GM12878 (cell line): ENCODE measurements around the gene WNT11. TPM values are rescaled to one million over a fixed set of nuclear protein-coding genes. Genes with fewer than 3 reads are reported as not detected.

Experiments
- ATAC-seq: fragments of 200-7000 bp; cut with Tn5 transposase; 3 replicates; pipeline ENCODE4 v1.9.1; 2020; ENCODE audit warnings: mild to moderate bottlenecking, moderate library complexity
- BruUV-seq: library from RNA; stranded (reverse); fragments of 400-500 nt; replicated peaks from 2 replicates; lab custom pipeline; 2021; lab: Mats Ljungman, UMichigan
- CTCF ChIA-PET: fragments of 300-600 bp; sonication (Branson Sonifier 250); formaldehyde crosslinking; extraction: SDS; loops from one replicate; lab custom pipeline; 2021; ENCODE audit warnings: inconsistent platforms; lab: Yijun Ruan, JAX
- POLR2A ChIA-PET: fragments of 350-600 bp; formaldehyde crosslinking; extraction: SDS; loops from one replicate; lab custom pipeline; 2021; ENCODE audit warnings: inconsistent platforms; lab: Charles Lee
- RAD21 ChIA-PET: fragments of 300-600 bp; sonication (Branson Sonifier 250); formaldehyde crosslinking; loops from one replicate; lab custom pipeline; 2023; ENCODE audit warnings: antibody characterized with exemption; ENCODE audit not compliant: unreplicated experiment; lab: Charles Lee
- SMC1A ChIA-PET: fragments of 300-600 bp; sonication (Branson Sonifier 250); formaldehyde crosslinking; loops from one replicate; lab custom pipeline; 2023; ENCODE audit not compliant: unreplicated experiment, uncharacterized antibody; lab: Charles Lee
- DNase-seq: peaks from one replicate; pipeline ENCODE4 v3.0.0-alpha.2; 2011; ENCODE audit warnings: low read depth, low spot score
- FAIRE-seq: peaks from 3 replicates; lab custom pipeline; 2011; peaks lifted over from hg19 to GRCh38; lab: Jason Lieb, UNC
- H2AFZ ChIP-seq: 2 replicates; pipeline ENCODE4 v1.6.0; 2011; ENCODE audit warnings: low read depth, low read length, control low read depth; ENCODE audit not compliant: control insufficient read depth
- H3K27ac ChIP-seq: 2 replicates; pipeline ENCODE4 v1.5.1; 2011; ENCODE audit warnings: control low read depth; ENCODE audit not compliant: control insufficient read depth, insufficient read depth
- H3K27me3 ChIP-seq, 2 experiments: replicated peaks in 1 of 2; 2 replicates each; pipeline versions ENCODE4 v1.6.0 to v1.6.1; 2011; ENCODE audit warnings: low read length in 1 of 2; ENCODE audit not compliant: control insufficient read depth in 2 of 2, insufficient read depth in 2 of 2
- H3K36me3 ChIP-seq, 2 experiments: 2 replicates each; pipeline ENCODE4 v1.5.1; 2011; ENCODE audit warnings: low read length in 1 of 2; ENCODE audit not compliant: control insufficient read depth in 2 of 2, insufficient read depth in 2 of 2
- H3K4me1 ChIP-seq: 2 replicates; pipeline ENCODE4 v1.6.1; 2011; ENCODE audit warnings: mild to moderate bottlenecking, low read length, moderate library complexity, mixed read lengths; ENCODE audit not compliant: control insufficient read depth, insufficient read depth
- H3K4me2 ChIP-seq: 2 replicates; pipeline ENCODE4 v1.6.0; 2011; ENCODE audit warnings: control low read depth; ENCODE audit not compliant: control insufficient read depth, insufficient read depth
- H3K4me3 ChIP-seq: fragments of 200-600 bp; sonication (generic); 2 replicates; pipeline ENCODE4 v1.5.1; 2016
- H3K79me2 ChIP-seq: 2 replicates; pipeline ENCODE4 v1.6.0; 2011; ENCODE audit warnings: low read length; ENCODE audit not compliant: control insufficient read depth, insufficient read depth
- H3K9ac ChIP-seq: 2 replicates; pipeline ENCODE4 v1.8.0; 2011; ENCODE audit warnings: low read length, control low read depth, mixed read lengths; ENCODE audit not compliant: control insufficient read depth, insufficient read depth
- H3K9me3 ChIP-seq: replicated peaks from 3 replicates; pipeline ENCODE4 v1.5.1; 2011; ENCODE audit warnings: mild to moderate bottlenecking, low read length; ENCODE audit not compliant: control insufficient read depth, insufficient read depth
- H4K20me1 ChIP-seq: 2 replicates; pipeline ENCODE4 v1.6.0; 2011; ENCODE audit not compliant: control insufficient read depth, insufficient read depth
- GATAD2B ChIP-seq: fragments of 450-650 bp; conservative IDR thresholded peaks from 2 replicates; pipeline ENCODE4 v1.6.1; 2017; ENCODE audit warnings: low read depth, mild to moderate bottlenecking, moderate library complexity
- RAD21 ChIP-seq: IDR thresholded peaks from 2 replicates; pipeline ENCODE4 v1.6.1; 2011; ENCODE audit warnings: mild to moderate bottlenecking, low read depth, low read length, moderate library complexity; ENCODE audit not compliant: insufficient read depth
- RCOR1 ChIP-seq: conservative IDR thresholded peaks from 2 replicates; pipeline ENCODE4 v1.6.1; 2012; ENCODE audit warnings: low read depth, low read length, improper control_type of control experiment
- SRF ChIP-seq, 2 experiments: IDR thresholded peaks; 2 replicates each; pipeline ENCODE4 v1.6.1; 2011; ENCODE audit warnings: low read depth in 2 of 2, low read length in 2 of 2, mild to moderate bottlenecking in 1 of 2, moderate library complexity in 1 of 2
- SUPT20H ChIP-seq: IDR thresholded peaks from 2 replicates; pipeline ENCODE4 v1.6.1; 2011; ENCODE audit warnings: low read depth, mild to moderate bottlenecking, low read length, moderate library complexity, borderline replicate concordance; ENCODE audit not compliant: control insufficient read depth
- WGBS: methylation state at CpG from one replicate; pipeline ENCODE4 v1.1.6; 2016; ENCODE audit warnings: low lambda C conversion rate; ENCODE audit not compliant: insufficient replicate concordance, insufficient coverage; ENCODE audit errors: missing lambda C conversion rate; 5-methylcytosine and 5-hydroxymethylcytosine counted together
- in situ Hi-C: fragments of 300-500 bp; cut with MboI; formaldehyde crosslinking; loops from 9 replicates; pipeline ENCODE4 v1.14.3; 2018; ENCODE audit warnings: mixed read lengths
- intact Hi-C: fragments of 100-400 bp; cut with micrococcal nuclease; formaldehyde crosslinking; loops from one replicate; pipeline ENCODE4 v1.14.2; 2022; ENCODE audit not compliant: unreplicated experiment
- polyA plus RNA-seq, 11 experiments: library from polyadenylated mRNA; depleted of rRNA in 4 of 11; unstranded in 6 of 11; stranded (reverse) in 5 of 11; fragments of >200 nt; fragmentation: Nextera tagmentation in 4 of 11; fragmentation: Illumina TruSeq in 1 of 11; extraction: Ambion mirVana in 4 of 11; extraction: Trizol in 1 of 11; gene quantifications; 1 replicate in 1 of 11; 2 replicates in 10 of 11; pipeline versions ENCODE4 v1.2.1 to v1.2.3, GENCODE V29; 2011 to 2016; ENCODE audit warnings: inconsistent platforms in 2 of 11, missing spikeins in 2 of 11, low read depth in 1 of 11
- total RNA-seq, 4 experiments: library from RNA; depleted of rRNA in 3 of 4; stranded (reverse); fragments of >200 nt in 3 of 4; fragmentation: Illumina TruSeq in 1 of 4; extraction: Trizol in 1 of 4; gene quantifications; 2 replicates each; pipeline versions ENCODE4 v1.2.1 to v1.2.3, GENCODE V29; 2013 to 2021
- TF ChIP-seq, protein P1 (sequence below): fragments of 450-650 bp; formaldehyde crosslinking; IDR thresholded peaks from 2 replicates; pipeline ENCODE4 v1.4.0; 2022; ENCODE audit warnings: mild to moderate bottlenecking, moderate library complexity
- TF ChIP-seq, protein P2 (sequence below): fragments of 450-650 bp; formaldehyde crosslinking; IDR thresholded peaks from 2 replicates; pipeline ENCODE4 v1.4.0; 2020; ENCODE audit warnings: mild to moderate bottlenecking, moderate library complexity

The WNT11 gene
- total and polyA plus RNA-seq, 10 of the 15 experiments (the other 5 are each of a cell fraction or from before 2014, with no cell fraction given) = 0.05 to 0.19 TPM; not detected in 8

DNA sequence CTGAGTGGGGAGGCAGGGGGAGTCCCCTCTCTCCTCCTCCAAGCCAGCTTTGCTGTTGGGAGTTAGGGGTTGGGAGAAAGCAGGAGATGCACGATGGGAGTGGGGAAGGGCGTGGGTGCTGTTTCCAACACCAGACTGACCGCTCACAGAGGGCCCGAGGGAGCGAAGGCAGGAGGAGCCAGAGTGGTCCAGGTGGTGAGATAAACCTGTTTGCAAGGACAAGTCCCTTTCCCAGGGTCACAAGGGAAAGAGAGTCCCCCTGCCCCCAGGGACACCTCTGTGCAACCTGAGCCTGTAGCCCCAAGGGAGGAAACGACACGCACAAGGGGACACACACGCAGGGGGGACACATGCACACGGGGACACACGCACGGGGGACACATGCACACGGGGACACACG, 42.2 kb downstream of the WNT11 start:
- H3K4me2 ChIP-seq = no peak overlapping the region
- no peaks in the 10 kb centered on the region for H4K20me1 ChIP-seq
- H3K36me3 ChIP-seq = no peaks in the 10 kb centered on the region
- H3K27me3 ChIP-seq = no peaks in the 10 kb centered on the region; a peak in 1 of 4 replicates
- TF ChIP-seq GATAD2B (no peak), RAD21 (no peak), SRF (IDR thresholded peaks at IDR 0.05; ENCODE audit: low read depth in 2 of 2, low read length in 2 of 2) (no peak), SUPT20H (no peak), RCOR1 (no peak)
- TF ChIP-seq, protein P1, sequence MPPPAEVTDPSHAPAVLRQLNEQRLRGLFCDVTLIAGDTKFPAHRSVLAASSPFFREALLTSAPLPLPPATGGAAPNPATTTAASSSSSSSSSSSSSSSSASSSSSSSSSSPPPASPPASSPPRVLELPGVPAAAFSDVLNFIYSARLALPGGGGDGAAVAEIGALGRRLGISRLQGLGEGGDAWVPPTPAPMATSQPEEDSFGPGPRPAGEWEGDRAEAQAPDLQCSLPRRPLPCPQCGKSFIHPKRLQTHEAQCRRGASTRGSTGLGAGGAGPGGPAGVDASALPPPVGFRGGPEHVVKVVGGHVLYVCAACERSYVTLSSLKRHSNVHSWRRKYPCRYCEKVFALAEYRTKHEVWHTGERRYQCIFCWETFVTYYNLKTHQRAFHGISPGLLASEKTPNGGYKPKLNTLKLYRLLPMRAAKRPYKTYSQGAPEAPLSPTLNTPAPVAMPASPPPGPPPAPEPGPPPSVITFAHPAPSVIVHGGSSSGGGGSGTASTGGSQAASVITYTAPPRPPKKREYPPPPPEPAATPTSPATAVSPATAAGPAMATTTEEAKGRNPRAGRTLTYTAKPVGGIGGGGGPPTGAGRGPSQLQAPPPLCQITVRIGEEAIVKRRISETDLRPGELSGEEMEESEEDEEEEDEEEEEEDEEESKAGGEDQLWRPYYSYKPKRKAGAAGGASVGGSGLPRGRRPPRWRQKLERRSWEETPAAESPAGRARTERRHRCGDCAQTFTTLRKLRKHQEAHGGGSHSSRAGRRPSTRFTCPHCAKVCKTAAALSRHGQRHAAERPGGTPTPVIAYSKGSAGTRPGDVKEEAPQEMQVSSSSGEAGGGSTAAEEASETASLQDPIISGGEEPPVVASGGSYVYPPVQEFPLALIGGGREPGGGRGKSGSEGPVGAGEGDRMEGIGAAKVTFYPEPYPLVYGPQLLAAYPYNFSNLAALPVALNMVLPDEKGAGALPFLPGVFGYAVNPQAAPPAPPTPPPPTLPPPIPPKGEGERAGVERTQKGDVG (CRISPR knock-in tag) = no peak
- TF ChIP-seq, protein P2, sequence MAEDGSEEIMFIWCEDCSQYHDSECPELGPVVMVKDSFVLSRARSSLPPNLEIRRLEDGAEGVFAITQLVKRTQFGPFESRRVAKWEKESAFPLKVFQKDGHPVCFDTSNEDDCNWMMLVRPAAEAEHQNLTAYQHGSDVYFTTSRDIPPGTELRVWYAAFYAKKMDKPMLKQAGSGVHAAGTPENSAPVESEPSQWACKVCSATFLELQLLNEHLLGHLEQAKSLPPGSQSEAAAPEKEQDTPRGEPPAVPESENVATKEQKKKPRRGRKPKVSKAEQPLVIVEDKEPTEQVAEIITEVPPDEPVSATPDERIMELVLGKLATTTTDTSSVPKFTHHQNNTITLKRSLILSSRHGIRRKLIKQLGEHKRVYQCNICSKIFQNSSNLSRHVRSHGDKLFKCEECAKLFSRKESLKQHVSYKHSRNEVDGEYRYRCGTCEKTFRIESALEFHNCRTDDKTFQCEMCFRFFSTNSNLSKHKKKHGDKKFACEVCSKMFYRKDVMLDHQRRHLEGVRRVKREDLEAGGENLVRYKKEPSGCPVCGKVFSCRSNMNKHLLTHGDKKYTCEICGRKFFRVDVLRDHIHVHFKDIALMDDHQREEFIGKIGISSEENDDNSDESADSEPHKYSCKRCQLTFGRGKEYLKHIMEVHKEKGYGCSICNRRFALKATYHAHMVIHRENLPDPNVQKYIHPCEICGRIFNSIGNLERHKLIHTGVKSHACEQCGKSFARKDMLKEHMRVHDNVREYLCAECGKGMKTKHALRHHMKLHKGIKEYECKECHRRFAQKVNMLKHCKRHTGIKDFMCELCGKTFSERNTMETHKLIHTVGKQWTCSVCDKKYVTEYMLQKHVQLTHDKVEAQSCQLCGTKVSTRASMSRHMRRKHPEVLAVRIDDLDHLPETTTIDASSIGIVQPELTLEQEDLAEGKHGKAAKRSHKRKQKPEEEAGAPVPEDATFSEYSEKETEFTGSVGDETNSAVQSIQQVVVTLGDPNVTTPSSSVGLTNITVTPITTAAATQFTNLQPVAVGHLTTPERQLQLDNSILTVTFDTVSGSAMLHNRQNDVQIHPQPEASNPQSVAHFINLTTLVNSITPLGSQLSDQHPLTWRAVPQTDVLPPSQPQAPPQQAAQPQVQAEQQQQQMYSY (CRISPR knock-in tag) = no peak
- no peak overlapping the region for H3K9ac ChIP-seq
- H3K4me3 ChIP-seq = no peak overlapping the region
- DNase-seq (no peak), ATAC-seq (no peak), FAIRE-seq (no peak)
- CTCF ChIA-PET = interaction anchor here (1.3 kb wide), 1 partner anchor 11 kb away, joined by 7 read pairs; no protein-coding TSS in a partner anchor
- 42% methylated on average over 12 of the region's 13 CpGs for WGBS
- intact Hi-C loops (no loop called here), in situ Hi-C loops (no loop called here)
- RAD21 ChIA-PET = no interaction called here
- H3K79me2 ChIP-seq = no peaks in the 10 kb centered on the region
- BruUV-seq = no TSS peak
- H3K9me3 ChIP-seq = no peaks in the 10 kb centered on the region
- no peak overlapping the region for H3K27ac ChIP-seq
- POLR2A ChIA-PET = no interaction called here
- H2AFZ ChIP-seq = no peak overlapping the region
- SMC1A ChIA-PET = no interaction called here
- peaks cover 9% of the 10 kb centered on the region for H3K4me1 ChIP-seq
